HCT116 (cell line): ENCODE data around the gene TAL1.

Experiments
- CEBPB ChIP-seq: IDR thresholded peaks from 2 replicates; pipeline ENCODE4 v1.6.1; 2012; ENCODE audit warnings: low read depth
- ZNF274 ChIP-seq: fragments of 200-500 bp; sonication (Bioruptor generic); IDR thresholded peaks from 2 replicates; pipeline ENCODE4 v1.6.1; 2014; ENCODE audit warnings: mild to moderate bottlenecking, low read depth, low read length, inconsistent platforms
- TF ChIP-seq, protein P1 (sequence below), 3 experiments: fragments of 200-600 bp in 1 of 3; sonication (generic) in 1 of 3; IDR thresholded peaks in 2 of 3; conservative IDR thresholded peaks in 1 of 3; 2 replicates each; pipeline ENCODE4 v1.5.1; 2012 to 2017; ENCODE audit warnings: low read depth in 2 of 3, low read length in 2 of 3, antibody characterized with exemption in 1 of 3, borderline replicate concordance in 1 of 3, control low read depth in 1 of 3, mild to moderate bottlenecking in 1 of 3, mixed read lengths in 1 of 3, mixed run types in 1 of 3, moderate library complexity in 1 of 3; ENCODE audit not compliant: insufficient read depth in 1 of 3

DNA sequence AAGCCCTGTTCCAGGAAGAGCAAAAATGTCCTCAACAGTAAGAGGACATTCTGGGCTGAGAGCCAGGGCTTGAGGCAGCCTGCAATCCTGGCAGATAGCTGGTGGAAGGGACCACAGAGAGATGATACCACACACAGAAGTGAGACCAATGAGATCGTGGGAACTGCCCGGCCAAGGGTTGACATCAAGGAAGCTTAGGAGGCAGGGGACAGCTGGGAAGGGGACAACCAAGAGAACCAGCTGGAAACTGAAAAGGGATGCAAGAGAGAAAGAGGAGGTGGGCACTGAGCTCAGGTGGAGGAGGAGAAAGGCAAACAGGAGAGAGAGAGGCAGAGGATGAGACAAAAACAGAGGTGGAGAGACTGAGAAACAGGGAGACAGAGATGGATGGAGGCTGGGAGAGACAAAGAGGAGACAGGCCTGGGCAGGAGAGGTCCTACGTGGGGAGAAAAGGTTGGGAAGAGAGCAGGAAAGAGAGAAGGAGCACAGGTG is 51.4 kb downstream of the TAL1 start:
- TF ChIP-seq ZNF274 (no peak), CEBPB (no peak)
- TF ChIP-seq, protein P1, sequence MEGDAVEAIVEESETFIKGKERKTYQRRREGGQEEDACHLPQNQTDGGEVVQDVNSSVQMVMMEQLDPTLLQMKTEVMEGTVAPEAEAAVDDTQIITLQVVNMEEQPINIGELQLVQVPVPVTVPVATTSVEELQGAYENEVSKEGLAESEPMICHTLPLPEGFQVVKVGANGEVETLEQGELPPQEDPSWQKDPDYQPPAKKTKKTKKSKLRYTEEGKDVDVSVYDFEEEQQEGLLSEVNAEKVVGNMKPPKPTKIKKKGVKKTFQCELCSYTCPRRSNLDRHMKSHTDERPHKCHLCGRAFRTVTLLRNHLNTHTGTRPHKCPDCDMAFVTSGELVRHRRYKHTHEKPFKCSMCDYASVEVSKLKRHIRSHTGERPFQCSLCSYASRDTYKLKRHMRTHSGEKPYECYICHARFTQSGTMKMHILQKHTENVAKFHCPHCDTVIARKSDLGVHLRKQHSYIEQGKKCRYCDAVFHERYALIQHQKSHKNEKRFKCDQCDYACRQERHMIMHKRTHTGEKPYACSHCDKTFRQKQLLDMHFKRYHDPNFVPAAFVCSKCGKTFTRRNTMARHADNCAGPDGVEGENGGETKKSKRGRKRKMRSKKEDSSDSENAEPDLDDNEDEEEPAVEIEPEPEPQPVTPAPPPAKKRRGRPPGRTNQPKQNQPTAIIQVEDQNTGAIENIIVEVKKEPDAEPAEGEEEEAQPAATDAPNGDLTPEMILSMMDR (IDR thresholded peaks at IDR 0.05 in 2 of 3, conservative IDR thresholded peaks at IDR 0.05 in 1 of 3; ENCODE audit: borderline replicate concordance in 1 of 3, insufficient read depth in 1 of 3, low read depth in 2 of 3, low read length in 2 of 3): no peak
